Liver (tissue), 9 donors: ENCODE measurements around the gene NOC4L. TPM values are rescaled to one million over a fixed set of nuclear protein-coding genes. Genes with fewer than 3 reads are reported as not detected.

ENCODE experiments used
- DNase-seq: peaks from one replicate; pipeline ENCODE4 v3.0.0-alpha.2; 2017; ENCODE audit warnings: low spot score
- H3K27ac ChIP-seq, 2 donors: one replicate each; pipeline ENCODE4 v1.7.0; 2013; ENCODE audit warnings: inconsistent platforms in 2 of 2, low read length in 2 of 2, control low read depth in 1 of 2, low read depth in 1 of 2, mild to moderate bottlenecking in 1 of 2
- H3K27me3 ChIP-seq, 4 donors: one replicate each; pipeline versions ENCODE4 v1.6.1 to v1.7.0; 2013; ENCODE audit warnings: low read length in 3 of 4, inconsistent platforms in 1 of 4, mild to moderate bottlenecking in 1 of 4, moderate library complexity in 1 of 4; ENCODE audit not compliant: control insufficient read depth in 4 of 4, insufficient read depth in 4 of 4
- H3K36me3 ChIP-seq, 4 donors: one replicate each; pipeline versions ENCODE4 v1.6.1 to v1.7.0; 2013; ENCODE audit warnings: low read length in 3 of 4, mild to moderate bottlenecking in 3 of 4, low read depth in 1 of 4, moderate library complexity in 1 of 4; ENCODE audit not compliant: control insufficient read depth in 4 of 4, insufficient read depth in 3 of 4
- H3K4me1 ChIP-seq, 4 donors: one replicate each; pipeline versions ENCODE4 v1.6.1 to v1.7.0; 2013; ENCODE audit warnings: low read length in 3 of 4, mild to moderate bottlenecking in 3 of 4, moderate library complexity in 1 of 4; ENCODE audit not compliant: control insufficient read depth in 4 of 4, insufficient read depth in 4 of 4
- H3K4me3 ChIP-seq, 3 donors: one replicate each; pipeline versions ENCODE4 v1.6.1 to v1.7.0; 2013; ENCODE audit warnings: low read length in 3 of 3, control low read depth in 1 of 3, low read depth in 1 of 3, mild to moderate bottlenecking in 1 of 3
- H3K9ac ChIP-seq, 2 donors: one replicate each; pipeline ENCODE4 v1.7.0; 2013; ENCODE audit warnings: low read length in 2 of 2, mild to moderate bottlenecking in 2 of 2, moderate library complexity in 2 of 2, control low read depth in 1 of 2, low read depth in 1 of 2
- H3K9me3 ChIP-seq, 4 donors: one replicate each; pipeline versions ENCODE4 v1.6.1 to v1.7.0; 2013; ENCODE audit warnings: low read length in 3 of 4; ENCODE audit not compliant: control insufficient read depth in 4 of 4
- CTCF ChIP-seq: fragments of 150-350 bp; IDR thresholded peaks from 2 replicates; pipeline ENCODE4 v1.5.1; 2017; ENCODE audit warnings: improper control_type of control experiment, low read depth, low read length; ENCODE audit not compliant: missing input control
- EGR1 ChIP-seq, 2 donors: IDR thresholded peaks; 2 replicates each; pipeline ENCODE4 v1.6.1; 2016 to 2018; ENCODE audit warnings: antibody characterized with exemption in 2 of 2, low read depth in 2 of 2
- FOXA1 ChIP-seq: IDR thresholded peaks from 2 replicates; pipeline ENCODE4 v1.6.1; 2016; ENCODE audit warnings: antibody characterized with exemption
- FOXA2 ChIP-seq: IDR thresholded peaks from 2 replicates; pipeline ENCODE4 v1.6.1; 2016; ENCODE audit warnings: antibody characterized with exemption
- GABPA ChIP-seq, 2 donors: IDR thresholded peaks in 1 of 2; conservative IDR thresholded peaks in 1 of 2; 2 replicates each; pipeline ENCODE4 v1.6.1; 2016; ENCODE audit warnings: antibody characterized with exemption in 2 of 2, mild to moderate bottlenecking in 1 of 2, moderate library complexity in 1 of 2
- JUND ChIP-seq, 2 donors: IDR thresholded peaks; 2 replicates each; pipeline ENCODE4 v1.6.1; 2016; ENCODE audit warnings: antibody characterized with exemption in 2 of 2
- MAX ChIP-seq: IDR thresholded peaks from 2 replicates; pipeline ENCODE4 v1.6.1; 2016; ENCODE audit warnings: antibody characterized with exemption
- NR2F2 ChIP-seq: IDR thresholded peaks from 2 replicates; pipeline ENCODE4 v1.6.1; 2016; ENCODE audit warnings: antibody characterized with exemption
- RXRA ChIP-seq, 2 donors: IDR thresholded peaks; 2 replicates each; pipeline ENCODE4 v1.6.1; 2017 to 2018; ENCODE audit warnings: antibody characterized with exemption in 2 of 2, mild to moderate bottlenecking in 1 of 2
- SP1 ChIP-seq: IDR thresholded peaks from 2 replicates; pipeline ENCODE4 v1.6.1; 2018; ENCODE audit warnings: antibody characterized with exemption, mild to moderate bottlenecking
- YY1 ChIP-seq: IDR thresholded peaks from 2 replicates; pipeline ENCODE4 v1.6.1; 2016; ENCODE audit warnings: antibody characterized with exemption, mild to moderate bottlenecking
- WGBS: extraction: QIAGEN DNeasy Blood & Tissue Kit; methylation state at CpG from one replicate; pipeline ENCODE4 v1.1.7; 2013; 5-methylcytosine and 5-hydroxymethylcytosine counted together
- polyA plus RNA-seq, 2 donors: library from polyadenylated mRNA; stranded (reverse) in 1 of 2; unstranded in 1 of 2; fragments of 200-250 nt in 1 of 2; fragments of >200 nt in 1 of 2; fragmentation: Nextera tagmentation in 1 of 2; extraction: Ambion mirVana in 1 of 2; gene quantifications; one replicate each; pipeline versions ENCODE4 v1.2.1 to v1.2.3, GENCODE V29; 2013 to 2015
- total RNA-seq, 2 donors: library from RNA; depleted of rRNA; stranded (reverse); fragments of >200 nt; gene quantifications; one replicate each; pipeline ENCODE4 v1.2.3, GENCODE V29; 2014
- TF ChIP-seq, protein P1 (sequence below): IDR thresholded peaks from 2 replicates; pipeline ENCODE4 v1.6.1; 2016; ENCODE audit warnings: antibody characterized with exemption
- donor health status: healthy.
- donor health status: healthy.
- donor health status: healthy.
- donor health status: healthy.
- donor health status: healthy.

The NOC4L gene
- 1 to 10 TPM; 6.4 to 7.8 TPM for total RNA-seq
- polyA plus RNA-seq, result 10 to 100 TPM in 1 of 2 donors, 1 to 10 TPM in 1; 9.0 to 11.6 TPM

- DNase-seq, result peak; percentile 97
- H3K4me3 ChIP-seq, result peak within 1 kb of the TSS; percentile 85 to 95 (median 91)
- H3K9me3 ChIP-seq, result no peaks in the 10 kb centered on the region
- TF ChIP-seq YY1 (peak; percentile 91), NR2F2 (no peak), SP1 (peak; percentile 29), CTCF (no peak), GABPA (IDR thresholded peaks at IDR 0.05 in 1 of 2, conservative IDR thresholded peaks at IDR 0.05 in 1 of 2) (peak in 1 of 2 donors; percentile 72)
- H3K27ac ChIP-seq, result peak within 1 kb of the TSS; percentile 55 to 57
- H3K36me3 ChIP-seq, result peaks cover 2 to 27% (median 9%) of the 10 kb centered on the region in 4 donors
- H3K9ac ChIP-seq, result peak within 1 kb of the TSS; percentile 40 to 71
- peaks cover 5 to 26% (median 21%) of the 10 kb centered on the region in 4 donors for H3K4me1 ChIP-seq
- under 1% methylated on average over 100 of the region's 100 CpGs for WGBS
- H3K27me3 ChIP-seq, result no peaks in the 10 kb centered on the region
These were observed at the start of gene NOC4L, which contains the start of gene DDX51 for GRCh38 chr12:132144115-132144809. Gene NOC4L, plus strand, starts transcription at chr12:132144457. Its CDS starts 32 bp downstream, at chr12:132144489. Gene DDX51, minus strand, starts transcription at chr12:132144319. Its CDS starts 23 bp downstream, at chr12:132144296.

DNA sequence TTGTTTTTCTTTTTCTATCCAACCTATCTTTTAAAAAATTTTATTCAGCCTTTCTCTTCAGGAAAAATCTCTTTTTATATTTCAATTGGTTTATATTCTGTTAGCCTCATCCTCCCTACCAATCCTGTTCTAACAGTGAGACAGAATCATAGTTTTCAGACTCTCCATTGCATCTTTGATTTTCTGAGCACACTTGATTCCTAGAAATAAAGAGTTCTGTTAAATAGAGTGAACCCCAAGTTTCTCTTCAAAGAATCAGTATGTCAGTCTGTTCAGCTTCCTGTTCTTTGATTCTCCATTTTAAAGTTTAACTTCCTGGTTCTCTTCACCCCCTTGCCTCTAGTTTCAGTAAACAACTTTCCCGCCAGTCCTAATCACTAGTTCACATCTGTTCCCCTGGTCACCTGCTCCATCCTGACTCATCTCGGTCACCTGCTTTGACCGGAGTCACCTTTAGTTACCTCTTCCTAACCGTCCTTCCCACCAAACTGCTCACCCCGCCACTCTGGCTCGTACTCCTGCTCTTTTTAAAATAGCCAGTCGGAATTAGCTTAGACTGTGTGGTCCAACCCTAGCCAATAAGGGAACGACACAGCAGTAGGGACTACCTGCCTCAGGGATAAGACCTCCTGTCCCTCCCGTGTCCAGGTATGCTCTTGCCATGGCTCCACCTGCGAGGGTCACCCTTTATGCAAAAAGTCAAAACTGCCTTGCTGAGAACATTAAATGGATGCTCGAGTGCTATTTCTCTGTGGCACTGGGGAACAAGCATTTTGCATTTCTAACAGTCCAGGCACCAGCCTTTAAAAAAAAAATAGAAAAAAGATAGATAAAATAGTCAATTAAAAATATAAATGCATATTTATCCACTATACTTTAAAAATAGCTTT, 48.5 kb upstream of the NOC4L start:
- Histone ChIP-seq H3K36me3 (peaks cover 2 to 11% (median 5%) of the 10 kb centered on the region in 4 donors), H3K27ac (no peak overlapping the region), H3K4me1 (no peaks in the 10 kb centered on the region), H3K27me3 (no peaks in the 10 kb centered on the region), H3K9ac (no peak overlapping the region), H3K9me3 (no peaks in the 10 kb centered on the region), H3K4me3 (no peak overlapping the region)
- no peak for DNase-seq
- TF ChIP-seq MAX (no peak), JUND (IDR thresholded peaks at IDR 0.05) (no peak), FOXA2 (no peak), FOXA1 (no peak), RXRA (IDR thresholded peaks at IDR 0.05) (no peak), CTCF (no peak)
- 92% methylated on average over 11 of the region's 11 CpGs for WGBS

DNA sequence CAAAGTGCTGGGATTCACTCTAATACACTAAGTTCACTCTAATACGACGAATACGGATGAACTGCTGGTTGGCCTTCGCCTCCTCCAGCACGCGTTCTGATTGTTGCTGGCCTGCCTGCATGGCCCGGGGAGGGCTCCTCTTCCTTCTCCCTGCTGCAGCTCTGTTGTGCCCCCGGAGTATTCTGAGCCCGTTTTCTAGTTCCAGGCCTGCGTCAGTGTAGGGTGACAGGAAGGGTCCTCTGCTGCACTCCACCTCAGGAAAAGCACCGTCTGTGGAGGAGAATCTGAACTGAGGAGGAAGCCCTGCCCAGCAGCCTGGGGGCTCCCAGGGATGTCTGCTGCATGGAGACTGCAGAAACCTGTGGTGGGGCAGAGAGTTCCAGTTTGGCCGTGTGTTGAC, 44.5 kb upstream of the NOC4L start:
- no peak for DNase-seq

More for the DNA sequence above, 44.5 kb upstream of the NOC4L start:
- Histone ChIP-seq H3K4me1 (no peaks in the 10 kb centered on the region), H3K36me3 (peaks cover 0 to 9% (median 5%) of the 10 kb centered on the region in 4 donors), H3K9ac (no peak overlapping the region), H3K27me3 (no peaks in the 10 kb centered on the region), H3K27ac (no peak overlapping the region), H3K9me3 (no peaks in the 10 kb centered on the region), H3K4me3 (no peak overlapping the region)
- TF ChIP-seq EGR1 (IDR thresholded peaks at IDR 0.05; ENCODE audit: low read depth in 2 of 2) (no peak), CTCF (no peak)
- TF ChIP-seq, protein P1, sequence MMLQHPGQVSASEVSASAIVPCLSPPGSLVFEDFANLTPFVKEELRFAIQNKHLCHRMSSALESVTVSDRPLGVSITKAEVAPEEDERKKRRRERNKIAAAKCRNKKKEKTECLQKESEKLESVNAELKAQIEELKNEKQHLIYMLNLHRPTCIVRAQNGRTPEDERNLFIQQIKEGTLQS, result no peak
- 97% methylated on average over 12 of the region's 12 CpGs for WGBS
